ENCODE results near the gene SLC25A24.

DNA sequence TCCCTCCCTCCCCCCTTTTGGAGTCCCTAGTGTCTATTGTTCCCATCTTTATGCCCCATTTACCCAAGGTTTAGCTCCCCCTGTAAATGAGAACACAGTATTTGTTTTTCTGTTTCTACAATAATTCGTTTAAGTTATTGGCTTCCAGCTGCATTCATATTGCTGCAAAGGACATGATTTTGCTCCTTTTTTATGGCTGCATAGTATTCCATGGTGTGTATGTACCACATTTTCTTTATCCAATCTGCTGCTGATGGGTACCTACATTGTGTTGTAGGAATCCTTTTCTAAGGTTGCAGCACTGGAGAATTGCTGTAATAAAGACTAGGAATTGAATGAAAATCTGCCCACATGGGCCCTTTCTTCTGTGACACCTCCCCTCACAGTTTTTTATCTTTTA, 6.8 kb downstream of the SLC25A24 start:
- no peak for TF ChIP-seq EZH2 (IDR thresholded peaks at IDR 0.05; ENCODE audit: borderline replicate concordance, low read depth, low read length, poor library complexity, severe bottlenecking)
- no peak for TF ChIP-seq CTCF (conservative IDR thresholded peaks at IDR 0.05; ENCODE audit: low read depth, low read length)
